Activated CD8-positive, alpha-beta T cell treated with anti-CD3 and anti-CD28 coated beads, Interleukin-2, amount 10 ng/mL, durations not matched to agents 7 days and 5 days (primary cell): ENCODE data around the gene ERICH2. TPM values are rescaled to one million over a fixed set of nuclear protein-coding genes. Genes with fewer than 3 reads are reported as not detected.
"Not testable (repeated sequence)": the region's sequence is repeated elsewhere in the genome, so short reads cannot be mapped to it uniquely, and the experiment has no call there.

Experiments used
- ATAC-seq: fragments of 150-1000 bp; cut with Tn5 transposase; one replicate; pipeline ENCODE4 v1.10.0; 2021; ENCODE audit warnings: moderate library complexity
- CTCF ChIA-PET: fragments of 350-600 bp; sonication (Branson Sonifier 250); formaldehyde crosslinking; loops from one replicate; lab custom pipeline; 2021; ENCODE audit warnings: antibody characterized with exemption; lab: Charles Lee
- POLR2A ChIA-PET: fragments of 350-600 bp; sonication (Branson Sonifier 250); formaldehyde crosslinking; loops from one replicate; lab custom pipeline; 2021; ENCODE audit warnings: antibody characterized with exemption; lab: Charles Lee
- DNase-seq: peaks from one replicate; pipeline ENCODE4 v3.0.0-alpha.2; 2020
- H3K27ac Mint-ChIP-seq: one replicate; pipeline ENCODE4 v1.8.0; 2021; ENCODE audit warnings: mild to moderate bottlenecking, mixed read lengths
- H3K27me3 Mint-ChIP-seq: one replicate; pipeline ENCODE4 v1.8.0; 2021; ENCODE audit warnings: low read depth, mixed read lengths
- H3K36me3 Mint-ChIP-seq: one replicate; pipeline ENCODE4 v1.8.0; 2021; ENCODE audit warnings: low read depth, mixed read lengths
- H3K4me1 Mint-ChIP-seq: one replicate; pipeline ENCODE4 v1.8.0; 2021; ENCODE audit warnings: low read depth, mixed read lengths
- H3K4me3 Mint-ChIP-seq: one replicate; pipeline ENCODE4 v1.8.0; 2021; ENCODE audit warnings: mild to moderate bottlenecking, mixed read lengths
- H3K9me3 Mint-ChIP-seq: one replicate; pipeline ENCODE4 v1.8.0; 2022; ENCODE audit warnings: mixed read lengths; ENCODE audit not compliant: insufficient read depth
- total RNA-seq, 2 experiments: library from RNA; stranded (reverse); gene quantifications; one replicate each; pipeline ENCODE4 v1.2.3, GENCODE V29; 2021

Gene ERICH2
- total RNA-seq, 2 experiments from 2014 or later, result not detected

DNA sequence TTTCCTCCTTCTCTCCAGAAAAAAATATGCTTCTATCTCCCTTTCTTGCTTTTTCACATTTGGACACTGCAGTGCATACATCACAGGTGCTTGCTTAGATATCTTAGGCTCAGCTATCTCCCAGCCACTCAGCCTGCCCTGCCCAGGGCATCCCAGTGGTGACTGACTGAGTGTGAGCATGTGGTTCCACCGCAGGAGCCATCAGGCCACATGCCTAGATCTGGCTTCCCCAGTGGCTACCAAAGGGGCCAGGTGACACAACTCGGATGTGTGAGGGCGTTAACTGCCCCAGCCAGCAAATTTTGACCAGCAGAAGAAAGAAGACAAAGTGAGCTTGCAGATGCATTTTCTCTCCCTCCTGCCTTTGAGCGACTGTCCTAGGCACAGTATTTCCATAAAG, 29.5 kb upstream of the ERICH2 start:
- Mint-ChIP-seq H3K4me3 (no peak overlapping the region), H3K27me3 (peaks cover 17% of the 10 kb centered on the region), H3K27ac (no peak overlapping the region), H3K36me3 (no peaks in the 10 kb centered on the region), H3K4me1 (no peaks in the 10 kb centered on the region), H3K9me3 (no peaks in the 10 kb centered on the region)
- ChIA-PET POLR2A (no interaction called here), CTCF (no interaction called here)
- ATAC-seq, result no peak
- no peak for DNase-seq

DNA sequence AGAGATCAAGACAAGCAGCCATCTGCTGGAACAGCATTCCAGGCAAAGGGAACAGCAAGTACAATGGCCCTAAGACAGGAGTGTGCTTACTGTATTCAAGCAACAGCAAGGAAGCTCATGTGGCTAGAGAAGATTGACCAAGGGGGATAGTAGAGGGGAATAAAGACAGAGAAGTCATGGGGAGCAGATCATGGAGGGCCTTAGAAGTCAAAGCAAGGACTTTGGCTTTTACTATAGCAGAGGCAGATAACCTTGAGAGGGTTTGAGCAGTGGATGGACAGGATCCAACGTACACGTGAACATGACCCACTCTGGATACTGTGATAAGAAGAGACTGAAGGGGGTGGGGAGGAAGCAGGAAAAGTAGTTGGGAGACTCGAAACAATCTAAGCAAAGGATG, 28.2 kb upstream of the ERICH2 start:
- CTCF ChIA-PET, result no interaction called here

DNA sequence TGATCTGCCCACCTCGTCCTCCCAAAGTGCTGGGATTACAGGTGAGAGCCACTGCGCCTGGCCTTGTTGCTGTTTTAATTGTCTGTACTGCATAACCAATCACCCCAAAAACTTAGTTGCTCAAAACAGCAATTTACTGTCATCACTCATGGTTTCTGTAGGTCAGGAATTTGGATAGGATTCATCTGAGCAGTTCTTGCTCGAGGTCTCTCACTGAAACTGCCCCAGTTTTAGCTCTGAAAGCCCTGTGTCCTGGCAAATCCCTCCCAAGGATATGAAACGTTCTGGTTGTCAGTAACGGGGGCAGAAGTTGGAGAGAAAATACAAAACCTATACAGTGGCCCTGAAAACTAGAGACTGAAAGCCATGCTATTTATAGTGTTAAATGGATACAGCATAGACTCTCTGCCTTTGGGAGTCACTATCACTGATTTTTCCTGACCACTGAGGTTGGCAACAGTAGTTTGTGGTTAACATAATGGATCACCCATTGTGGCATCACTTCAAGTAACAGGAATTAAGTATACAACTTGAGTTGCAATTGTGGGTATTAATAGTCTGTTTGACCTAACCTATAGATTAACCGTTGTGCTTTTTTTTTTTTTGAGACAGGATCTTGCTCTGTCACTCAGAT, 27.2 kb upstream of the ERICH2 start:
- Mint-ChIP-seq H3K27ac (no peak overlapping the region), H3K36me3 (no peaks in the 10 kb centered on the region), H3K27me3 (peaks cover 12% of the 10 kb centered on the region), H3K4me3 (no peak overlapping the region), H3K9me3 (no peaks in the 10 kb centered on the region), H3K4me1 (no peaks in the 10 kb centered on the region)
- ATAC-seq (no peak), DNase-seq (no peak)
- ChIA-PET POLR2A (no interaction called here), CTCF (no interaction called here)

More for the DNA sequence above, 28.2 kb upstream of the ERICH2 start:
- no peak for DNase-seq
- no peak overlapping the region for H3K27ac Mint-ChIP-seq
- no peak for ATAC-seq
- no peaks in the 10 kb centered on the region for H3K36me3 Mint-ChIP-seq
- no peak overlapping the region for H3K4me3 Mint-ChIP-seq
- peaks cover 15% of the 10 kb centered on the region for H3K27me3 Mint-ChIP-seq
- H3K4me1 Mint-ChIP-seq, result no peaks in the 10 kb centered on the region
- POLR2A ChIA-PET, result no interaction called here
- H3K9me3 Mint-ChIP-seq, result no peaks in the 10 kb centered on the region

DNA sequence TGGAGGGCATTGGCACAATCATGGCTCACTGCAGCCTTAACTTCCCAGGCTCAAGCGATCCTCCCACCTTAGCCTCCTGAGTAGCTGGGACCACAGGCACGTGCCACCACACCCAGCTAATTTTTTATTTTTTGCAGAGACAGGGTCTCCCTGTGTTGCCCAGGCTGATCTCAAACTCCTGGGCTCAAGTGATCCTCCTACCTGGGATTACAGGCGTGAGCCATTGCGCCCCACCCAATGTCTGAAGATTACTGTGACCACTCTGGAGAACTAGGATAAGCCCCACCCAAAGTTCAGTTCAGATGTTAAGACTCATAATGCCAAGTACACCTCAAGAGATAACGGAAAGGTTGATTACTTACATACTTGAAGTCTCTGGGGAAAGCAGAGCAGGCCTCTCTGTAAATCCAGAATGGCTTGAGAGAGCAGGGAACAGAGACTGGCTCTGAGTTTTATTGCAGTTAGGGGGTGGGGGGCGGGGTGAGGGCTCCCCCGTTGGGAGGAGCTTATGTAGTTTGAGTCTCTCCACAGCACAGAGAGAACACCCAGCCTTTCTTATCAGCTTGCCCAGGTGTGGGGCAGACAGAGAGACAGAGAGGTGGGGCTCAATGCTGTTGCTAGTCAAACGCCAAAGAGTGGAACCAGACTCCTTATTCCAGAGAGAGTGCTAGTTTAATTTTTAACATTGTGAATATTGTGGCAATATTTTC, 26.5 kb upstream of the ERICH2 start:
- no peak for ATAC-seq
- Mint-ChIP-seq H3K27me3 (peaks cover 12% of the 10 kb centered on the region), H3K36me3 (no peaks in the 10 kb centered on the region), H3K27ac (no peak overlapping the region), H3K4me3 (no peak overlapping the region), H3K9me3 (no peaks in the 10 kb centered on the region), H3K4me1 (no peaks in the 10 kb centered on the region)
- ChIA-PET CTCF (no interaction called here), POLR2A (no interaction called here)
- DNase-seq, result no peak

DNA sequence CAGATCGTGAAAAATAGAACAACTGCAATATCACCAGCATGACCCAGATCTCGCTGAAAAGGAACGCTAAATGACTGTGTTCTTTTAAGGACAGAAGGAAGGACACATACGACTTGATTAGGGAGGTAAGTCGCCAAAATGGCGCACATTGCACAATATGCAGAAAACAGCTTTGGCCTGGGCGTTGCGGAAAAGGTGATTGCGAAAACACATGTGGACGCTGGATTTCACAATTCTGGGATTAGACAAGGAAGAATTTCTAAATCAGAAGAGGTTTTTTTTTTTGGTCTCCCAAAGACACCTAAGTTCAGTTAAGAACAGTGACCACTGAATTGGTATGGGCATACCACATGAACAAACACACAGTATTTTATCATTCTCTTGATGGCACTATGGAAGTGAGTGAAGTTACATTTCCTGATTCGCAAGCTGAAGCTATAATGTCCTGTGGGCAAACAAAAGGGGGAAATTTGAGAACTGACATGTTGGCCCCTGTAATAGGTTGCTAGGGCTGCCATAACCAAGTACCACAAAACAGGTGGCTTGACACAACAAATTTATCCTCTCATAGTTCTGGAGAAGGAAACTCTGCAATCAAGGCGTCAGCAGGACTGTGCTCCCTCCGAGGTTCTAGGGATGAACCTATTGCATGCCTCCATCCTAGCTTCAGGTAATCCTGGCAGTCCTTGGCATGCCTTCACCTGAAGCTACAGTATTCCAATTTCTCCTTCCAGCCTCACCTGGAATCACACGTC, 25.8 kb upstream of the ERICH2 start:
- no peak for ATAC-seq
- Mint-ChIP-seq H3K4me1 (no peaks in the 10 kb centered on the region), H3K27ac (no peak overlapping the region), H3K9me3 (no peaks in the 10 kb centered on the region), H3K36me3 (no peaks in the 10 kb centered on the region), H3K27me3 (peaks cover 12% of the 10 kb centered on the region), H3K4me3 (no peak overlapping the region)
- POLR2A ChIA-PET, result no interaction called here
- no peak for DNase-seq
- CTCF ChIA-PET, result no interaction called here

DNA sequence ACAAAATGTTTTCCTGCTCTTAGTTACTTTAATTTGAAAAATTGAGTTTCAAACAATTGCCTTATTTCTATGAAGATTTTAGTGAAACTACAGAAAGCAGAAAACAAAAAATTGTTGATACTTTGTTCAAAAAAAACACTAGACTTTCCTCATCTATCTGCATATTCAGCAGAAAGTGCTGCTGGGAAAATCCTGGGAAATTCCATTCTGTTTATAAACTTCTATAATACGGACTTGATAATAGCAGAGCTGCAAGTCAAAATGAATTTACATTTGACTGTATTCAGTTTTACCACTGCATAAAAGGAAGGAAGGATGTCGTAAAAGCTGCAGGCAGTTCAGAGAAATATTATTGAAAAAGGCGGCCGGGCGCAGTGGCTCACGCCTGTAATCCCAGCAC, 24.9 kb upstream of the ERICH2 start:
- Mint-ChIP-seq H3K27ac (no peak overlapping the region), H3K9me3 (no peaks in the 10 kb centered on the region), H3K4me3 (no peak overlapping the region), H3K27me3 (peaks cover 13% of the 10 kb centered on the region), H3K36me3 (no peaks in the 10 kb centered on the region), H3K4me1 (no peaks in the 10 kb centered on the region)
- DNase-seq (no peak), ATAC-seq (no peak)
- CTCF ChIA-PET, result no interaction called here
- POLR2A ChIA-PET, result interaction anchor here (0.7 kb wide), 1 partner anchor 101 kb away, joined by 3 read pairs; no protein-coding TSS in a partner anchor

DNA sequence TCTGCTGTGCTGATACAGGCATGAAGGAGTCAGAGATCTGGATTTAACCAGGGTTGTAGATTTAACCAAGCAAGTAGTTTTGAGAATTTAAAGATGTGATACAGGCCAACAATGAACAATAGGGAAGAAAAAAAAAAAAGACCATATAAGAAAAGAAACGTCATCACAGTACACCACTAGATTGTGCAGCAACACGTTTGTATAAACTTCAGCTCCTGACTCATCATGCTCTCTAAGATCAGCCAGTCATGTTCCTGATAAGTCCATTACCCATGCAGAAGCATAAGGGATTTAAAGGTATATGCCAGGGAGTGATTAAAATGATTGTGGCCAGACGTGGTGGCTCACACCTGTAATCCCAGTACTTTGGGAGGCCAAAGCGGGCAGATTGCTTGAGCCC, 22.3 kb upstream of the ERICH2 start:
- POLR2A ChIA-PET, result no interaction called here
- no peaks in the 10 kb centered on the region for H3K36me3 Mint-ChIP-seq

DNA sequence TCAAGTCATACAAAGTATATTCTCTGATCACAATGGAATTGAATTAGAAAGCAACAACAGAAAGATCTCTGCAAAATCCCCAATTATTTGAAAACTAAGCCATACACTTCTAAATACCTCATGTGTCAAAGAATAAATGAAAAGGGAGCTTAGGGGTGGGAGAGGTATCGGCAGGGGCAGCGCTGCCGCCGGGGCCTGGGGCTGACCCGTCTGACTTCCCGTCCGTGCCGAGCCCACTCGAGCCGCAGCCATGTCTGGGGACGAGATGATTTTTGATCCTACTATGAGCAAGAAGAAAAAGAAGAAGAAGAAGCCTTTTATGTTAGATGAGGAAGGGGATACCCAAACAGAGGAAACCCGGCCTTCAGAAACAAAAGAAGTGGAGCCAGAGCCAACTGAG, 18.6 kb upstream of the ERICH2 start:
- H3K36me3 Mint-ChIP-seq, H3K27ac Mint-ChIP-seq, H3K9me3 Mint-ChIP-seq, H3K4me1 Mint-ChIP-seq, CTCF ChIA-PET, H3K4me3 Mint-ChIP-seq, POLR2A ChIA-PET, DNase-seq: not testable (repeated sequence)
- ATAC-seq, result peak; percentile 60
- H3K27me3 Mint-ChIP-seq, result peaks cover 19% of the 10 kb centered on the region

More for the DNA sequence above, 22.3 kb upstream of the ERICH2 start:
- H3K27me3 Mint-ChIP-seq, result peaks cover 25% of the 10 kb centered on the region
- H3K4me1 Mint-ChIP-seq, result no peaks in the 10 kb centered on the region
- CTCF ChIA-PET, result interaction anchor here (1.6 kb wide), 1 partner anchor 9 kb away, joined by 3 read pairs; no protein-coding TSS in a partner anchor
- ATAC-seq (no peak), DNase-seq (no peak)
- H3K27ac Mint-ChIP-seq, result no peak overlapping the region
- no peaks in the 10 kb centered on the region for H3K9me3 Mint-ChIP-seq
- H3K4me3 Mint-ChIP-seq, result no peak overlapping the region

DNA sequence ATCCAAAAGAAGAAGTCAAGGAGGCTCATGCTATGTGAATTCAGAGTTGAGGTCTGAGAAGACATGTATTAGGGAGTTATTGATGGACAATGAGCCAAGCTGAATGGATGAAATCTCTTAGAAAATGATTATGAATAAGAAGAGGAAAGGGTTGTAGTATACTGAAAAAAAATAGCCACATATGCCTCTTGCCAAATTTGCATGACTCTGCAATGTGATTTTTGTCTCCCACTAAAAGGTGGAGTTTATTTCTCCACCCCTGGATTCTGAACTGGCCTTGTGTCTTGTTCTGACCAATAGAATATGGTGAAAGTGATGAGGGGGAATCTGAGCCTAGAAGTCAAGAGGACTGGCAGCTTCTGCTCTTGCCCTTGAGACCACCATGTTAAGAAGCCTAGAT, 8.6 kb upstream of the ERICH2 start:
- peaks cover 6% of the 10 kb centered on the region for H3K27me3 Mint-ChIP-seq
- CTCF ChIA-PET, result interaction anchor here (1.9 kb wide), 1 partner anchor 9 kb away, joined by 6 read pairs; the partner anchor contains the start of gene ERICH2
- H3K27ac Mint-ChIP-seq, result no peak overlapping the region
- no peaks in the 10 kb centered on the region for H3K9me3 Mint-ChIP-seq
- DNase-seq, result no peak
- no peak overlapping the region for H3K4me3 Mint-ChIP-seq
- POLR2A ChIA-PET, result no interaction called here
- ATAC-seq, result no peak
- H3K4me1 Mint-ChIP-seq, result no peaks in the 10 kb centered on the region
- no peaks in the 10 kb centered on the region for H3K36me3 Mint-ChIP-seq

DNA sequence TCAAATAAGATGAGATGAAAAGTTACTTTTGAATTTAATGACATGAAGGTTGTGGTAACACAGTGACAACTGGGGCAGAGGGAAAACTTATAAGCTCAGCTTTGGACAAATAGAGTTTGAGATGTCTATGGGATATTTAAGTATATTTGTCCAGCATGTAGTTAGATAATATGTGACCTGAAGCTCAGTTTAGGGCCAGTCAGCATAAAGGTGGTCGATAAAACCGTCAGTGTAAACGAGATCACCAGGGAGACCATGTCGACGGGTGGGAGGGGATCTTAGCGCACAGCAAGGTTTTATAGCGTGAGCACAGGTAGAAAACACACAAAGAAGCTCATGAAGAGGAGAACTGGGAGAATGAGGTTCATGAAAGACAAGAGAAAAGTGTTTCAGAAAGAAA, 7.4 kb upstream of the ERICH2 start:
- no peaks in the 10 kb centered on the region for H3K9me3 Mint-ChIP-seq
- H3K4me1 Mint-ChIP-seq, result no peaks in the 10 kb centered on the region
- no peaks in the 10 kb centered on the region for H3K36me3 Mint-ChIP-seq
- H3K4me3 Mint-ChIP-seq, result no peak overlapping the region
- no peak overlapping the region for H3K27ac Mint-ChIP-seq
- POLR2A ChIA-PET, result no interaction called here
- no peak for DNase-seq
- ATAC-seq, result no peak
- peaks cover 6% of the 10 kb centered on the region for H3K27me3 Mint-ChIP-seq
- CTCF ChIA-PET, result no interaction called here

DNA sequence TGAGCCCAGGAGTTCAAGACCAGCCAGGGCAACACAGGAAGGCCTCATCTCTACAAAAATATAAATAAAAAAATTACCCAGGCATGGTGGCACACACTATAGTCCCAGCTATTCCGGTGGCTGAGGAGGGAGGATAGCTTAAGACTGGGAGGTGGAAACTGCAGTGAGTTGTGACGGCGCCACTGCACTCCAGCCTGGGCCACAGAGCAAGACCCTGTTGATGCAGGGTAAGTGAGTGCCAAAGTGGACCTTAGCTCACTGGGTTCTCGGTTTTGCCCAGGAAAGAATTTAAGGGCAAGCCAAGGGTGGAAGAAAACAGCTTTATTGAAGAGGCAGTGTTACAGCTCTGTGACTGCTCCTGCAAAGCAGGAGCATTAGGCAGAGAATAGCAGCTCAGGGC, 6.9 kb upstream of the ERICH2 start:
- ChIA-PET POLR2A (no interaction called here), CTCF (no interaction called here)
- Mint-ChIP-seq H3K36me3 (no peaks in the 10 kb centered on the region), H3K9me3 (no peaks in the 10 kb centered on the region), H3K27ac (no peak overlapping the region), H3K27me3 (peaks cover 6% of the 10 kb centered on the region), H3K4me1 (no peaks in the 10 kb centered on the region), H3K4me3 (no peak overlapping the region)
- ATAC-seq (no peak), DNase-seq (no peak)

DNA sequence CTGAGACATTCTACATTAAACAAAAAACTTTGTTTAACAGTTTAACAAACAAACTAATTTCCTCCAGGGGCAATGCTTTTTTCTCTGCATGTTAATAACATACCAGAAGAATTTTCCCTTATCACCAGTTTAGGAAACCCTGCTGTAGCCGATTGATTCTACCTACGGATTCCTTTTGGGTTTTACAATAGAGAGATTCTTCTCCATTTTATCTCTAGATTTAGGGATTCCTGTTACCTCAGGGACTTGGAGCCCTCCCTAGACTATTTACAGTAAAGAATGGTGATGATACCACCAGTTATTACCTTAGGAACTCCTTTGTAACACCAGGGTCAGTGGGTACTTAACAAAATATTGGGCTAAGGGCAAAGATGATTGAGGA, 5.3 kb upstream of the ERICH2 start:
- no peak for DNase-seq
- Mint-ChIP-seq H3K4me1 (peaks cover under 1% of the 10 kb centered on the region), H3K4me3 (no peak overlapping the region), H3K9me3 (no peaks in the 10 kb centered on the region), H3K27ac (no peak overlapping the region), H3K36me3 (no peaks in the 10 kb centered on the region), H3K27me3 (peaks cover 7% of the 10 kb centered on the region)
- no peak for ATAC-seq
- ChIA-PET CTCF (interaction anchor here (0.6 to 0.7 kb wide), 2 partner anchors 11 to 404 kb away, joined by 3 read pairs; no protein-coding TSS in a partner anchor), POLR2A (no interaction called here)
